Duodenal mucosa (tissue), 2 donors: ENCODE data around the gene STAC.
"Not testable (repeated sequence)": the region's sequence is repeated elsewhere in the genome, so short reads cannot be mapped to it uniquely, and the experiment has no call there.

Experiments used
- H3K27ac ChIP-seq: one replicate; pipeline ENCODE4 v1.7.0; 2013; ENCODE audit warnings: low read depth, low read length
- H3K27me3 ChIP-seq, 2 donors: one replicate each; pipeline ENCODE4 v1.7.0; 2013; ENCODE audit warnings: low read length in 2 of 2, control low read depth in 1 of 2; ENCODE audit not compliant: insufficient read depth in 2 of 2, control insufficient read depth in 1 of 2
- H3K36me3 ChIP-seq, 2 donors: one replicate each; pipeline ENCODE4 v1.7.0; 2013; ENCODE audit warnings: low read length in 2 of 2, control low read depth in 1 of 2; ENCODE audit not compliant: insufficient read depth in 2 of 2, control insufficient read depth in 1 of 2
- H3K4me1 ChIP-seq, 2 donors: one replicate each; pipeline ENCODE4 v1.7.0; 2013; ENCODE audit warnings: low read length in 2 of 2, control low read depth in 1 of 2; ENCODE audit not compliant: insufficient read depth in 2 of 2, control insufficient read depth in 1 of 2
- H3K4me3 ChIP-seq, 2 donors: one replicate each; pipeline ENCODE4 v1.7.0; 2013; ENCODE audit warnings: low read length in 2 of 2, low read depth in 1 of 2
- H3K9ac ChIP-seq, 2 donors: one replicate each; pipeline ENCODE4 v1.7.0; 2013; ENCODE audit warnings: low read length in 2 of 2, low read depth in 1 of 2
- H3K9me3 ChIP-seq, 2 donors: one replicate each; pipeline ENCODE4 v1.7.0; 2013; ENCODE audit warnings: low read length in 2 of 2, control low read depth in 1 of 2; ENCODE audit not compliant: control insufficient read depth in 1 of 2

The STAC gene

DNA sequence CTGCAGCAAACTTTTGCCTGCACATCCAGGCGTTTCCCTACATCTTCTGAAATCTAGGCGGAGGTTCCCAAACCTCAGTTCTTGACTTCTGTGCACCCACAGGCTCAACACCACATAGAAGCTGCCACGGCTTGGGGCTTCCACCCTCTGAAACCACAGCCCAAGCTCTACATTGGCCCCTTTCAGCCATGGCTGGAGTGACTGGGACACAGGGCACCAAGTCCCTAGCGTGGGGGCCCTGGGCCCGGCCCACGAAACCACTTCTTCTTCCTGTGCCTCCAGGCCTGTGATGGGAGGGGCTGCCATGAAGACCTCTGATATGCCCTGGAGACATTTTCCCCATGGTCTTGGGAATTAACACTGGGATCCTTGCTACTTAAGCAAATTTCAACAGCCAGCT is 91.7 kb downstream of the STAC start:
- H3K27me3 ChIP-seq, H3K9me3 ChIP-seq: not testable (repeated sequence)

DNA sequence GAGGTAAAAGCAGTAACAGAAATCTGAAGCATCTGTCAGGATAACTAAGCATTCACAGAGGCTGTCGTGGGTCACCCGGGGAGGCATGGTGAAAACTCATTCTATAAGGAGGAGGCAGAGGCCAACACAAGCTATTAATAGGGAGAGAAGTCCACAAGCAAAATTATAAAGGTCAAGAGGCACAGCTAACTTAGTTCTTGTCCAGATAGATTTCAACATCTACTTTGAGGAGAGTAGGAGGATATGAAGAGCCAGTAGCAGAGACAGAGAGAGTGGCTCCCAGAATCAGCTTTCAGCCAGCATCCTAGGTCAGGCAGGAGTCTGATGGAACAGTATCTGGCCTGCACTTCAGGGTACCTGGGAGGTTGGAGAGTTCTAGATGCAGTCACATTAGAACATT is 95.3 kb downstream of the STAC start:
- H3K27ac ChIP-seq: no peak overlapping the region
- no peak overlapping the region for H3K9ac ChIP-seq
- no peaks in the 10 kb centered on the region for H3K36me3 ChIP-seq
- no peaks in the 10 kb centered on the region for H3K27me3 ChIP-seq
- H3K9me3 ChIP-seq: no peaks in the 10 kb centered on the region
- no peaks in the 10 kb centered on the region for H3K4me1 ChIP-seq
- no peak overlapping the region for H3K4me3 ChIP-seq

More for the DNA sequence above, 91.7 kb downstream of the STAC start:
- H3K4me3 ChIP-seq, H3K27ac ChIP-seq, H3K4me1 ChIP-seq, H3K9ac ChIP-seq, H3K36me3 ChIP-seq: not testable (repeated sequence)

DNA sequence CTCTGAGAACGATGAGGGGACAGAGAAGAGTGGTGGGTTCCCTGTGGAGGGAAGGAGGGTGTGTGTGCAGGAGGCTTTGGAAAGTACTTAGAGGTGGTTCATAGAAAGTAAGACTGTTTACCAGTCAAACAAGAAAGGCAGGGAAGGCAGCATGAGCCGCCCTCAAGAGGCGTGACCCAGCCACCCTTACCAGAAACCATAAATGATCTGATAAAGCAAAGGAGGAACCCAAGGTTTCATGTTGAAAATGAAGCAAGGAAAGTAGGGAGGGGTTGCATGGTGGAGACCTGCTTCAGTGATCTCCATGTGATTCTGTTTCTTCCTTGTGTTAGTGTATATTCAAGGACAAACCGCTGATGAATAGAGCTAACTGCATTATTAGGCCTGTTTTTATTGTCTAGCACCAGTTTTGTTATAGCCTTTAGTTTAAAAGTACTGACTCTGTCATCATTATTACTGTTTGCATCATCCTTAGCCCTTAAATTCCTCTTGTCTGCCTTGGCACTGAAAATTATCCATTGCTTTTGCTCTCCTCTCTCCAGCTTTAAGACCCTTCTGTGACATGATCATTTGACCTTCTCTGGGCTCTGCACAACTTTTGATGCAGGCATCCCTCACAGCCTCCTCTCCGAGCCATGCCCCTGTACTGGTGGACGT is 96.1 kb downstream of the STAC start:
- Histone ChIP-seq H3K4me1 (no peaks in the 10 kb centered on the region), H3K27ac (no peak overlapping the region), H3K36me3 (no peaks in the 10 kb centered on the region)

DNA sequence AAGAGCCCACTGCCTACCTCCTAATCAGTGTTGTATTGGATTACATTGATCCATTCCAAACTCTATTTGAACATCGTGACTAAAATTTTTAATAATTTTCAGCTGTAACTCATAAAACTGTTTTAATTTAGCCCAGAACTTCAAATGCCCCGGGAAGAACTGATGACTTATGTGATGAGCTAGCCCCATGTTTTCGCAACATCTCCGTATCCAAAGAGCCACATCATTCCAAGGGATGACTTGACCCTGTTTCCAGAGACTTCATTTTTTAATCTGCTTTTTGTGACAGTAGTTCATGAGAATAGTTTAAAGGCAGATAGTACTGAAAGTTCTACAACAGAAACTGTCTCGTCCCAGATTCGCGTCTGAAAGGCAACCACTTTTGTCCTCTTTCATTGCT is 97.4 kb downstream of the STAC start:
- H3K27me3 ChIP-seq: no peaks in the 10 kb centered on the region
- no peak overlapping the region for H3K27ac ChIP-seq
- no peak overlapping the region for H3K9ac ChIP-seq
- no peaks in the 10 kb centered on the region for H3K4me1 ChIP-seq
- no peaks in the 10 kb centered on the region for H3K36me3 ChIP-seq
- H3K9me3 ChIP-seq: no peaks in the 10 kb centered on the region
- H3K4me3 ChIP-seq: no peak overlapping the region

More for the DNA sequence above, 96.1 kb downstream of the STAC start:
- Histone ChIP-seq H3K27me3 (no peaks in the 10 kb centered on the region), H3K4me3 (no peak overlapping the region), H3K9ac (no peak overlapping the region), H3K9me3 (no peaks in the 10 kb centered on the region)

DNA sequence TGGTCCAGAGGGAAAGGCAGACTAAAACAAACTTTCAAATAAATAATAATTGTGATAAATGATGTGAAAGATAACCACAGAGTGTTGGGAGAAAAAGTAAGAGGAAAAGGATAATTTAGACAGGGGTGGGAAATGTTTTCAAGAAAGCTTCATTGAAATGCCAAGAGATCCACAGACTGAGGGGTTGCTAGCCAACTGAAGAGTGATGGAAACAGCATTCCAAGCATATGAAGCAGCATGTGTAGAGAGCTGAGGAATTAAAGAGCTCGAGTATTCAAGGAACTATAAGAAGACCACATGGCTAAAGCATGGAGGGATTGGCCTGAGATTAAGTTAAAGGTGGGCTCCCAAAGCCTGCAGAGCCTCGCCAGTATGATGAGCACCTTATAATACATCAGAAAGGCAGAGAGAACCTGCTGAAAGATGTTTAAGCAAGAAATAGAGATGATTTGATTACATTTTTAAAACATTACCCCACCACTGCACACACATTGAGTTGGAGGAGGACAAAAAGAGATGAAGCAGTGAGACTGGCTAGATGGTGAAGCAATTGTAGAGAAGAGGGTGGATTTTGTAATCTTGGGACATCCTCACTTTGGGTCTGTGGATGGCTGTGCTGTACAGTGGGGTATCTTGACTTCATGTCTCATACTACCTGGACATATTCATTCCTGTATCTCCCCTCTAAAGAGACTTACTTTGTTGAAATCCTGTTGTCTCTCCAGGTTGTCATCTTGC is 100.8 kb downstream of the STAC start:
- Histone ChIP-seq H3K9ac (no peak overlapping the region), H3K4me3 (no peak overlapping the region), H3K36me3 (no peaks in the 10 kb centered on the region), H3K27me3 (no peaks in the 10 kb centered on the region), H3K4me1 (no peaks in the 10 kb centered on the region), H3K27ac (no peak overlapping the region), H3K9me3 (no peaks in the 10 kb centered on the region)

DNA sequence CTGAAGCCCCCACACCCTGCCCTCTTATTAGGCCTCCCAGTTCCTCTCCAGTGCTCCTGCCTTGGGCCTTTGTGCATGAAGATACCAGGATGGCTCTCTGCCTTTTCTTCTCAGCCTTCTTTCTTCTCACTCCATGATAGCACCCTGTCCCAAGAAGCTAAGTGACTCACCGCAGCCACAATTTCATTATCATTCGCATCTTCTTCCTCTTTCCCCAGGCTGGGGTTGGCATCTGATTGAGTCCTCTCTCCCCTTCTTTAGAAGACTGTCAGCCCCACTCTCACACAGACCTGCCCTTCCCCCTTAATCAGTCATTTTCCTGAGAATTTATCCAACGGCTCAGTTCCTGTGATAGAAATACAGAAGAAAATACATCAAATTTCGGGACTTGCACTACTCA is 102.0 kb downstream of the STAC start:
- Histone ChIP-seq H3K27ac (no peak overlapping the region), H3K9ac (no peak overlapping the region), H3K36me3 (no peaks in the 10 kb centered on the region), H3K4me3 (no peak overlapping the region), H3K4me1 (no peaks in the 10 kb centered on the region), H3K9me3 (no peaks in the 10 kb centered on the region), H3K27me3 (no peaks in the 10 kb centered on the region)

DNA sequence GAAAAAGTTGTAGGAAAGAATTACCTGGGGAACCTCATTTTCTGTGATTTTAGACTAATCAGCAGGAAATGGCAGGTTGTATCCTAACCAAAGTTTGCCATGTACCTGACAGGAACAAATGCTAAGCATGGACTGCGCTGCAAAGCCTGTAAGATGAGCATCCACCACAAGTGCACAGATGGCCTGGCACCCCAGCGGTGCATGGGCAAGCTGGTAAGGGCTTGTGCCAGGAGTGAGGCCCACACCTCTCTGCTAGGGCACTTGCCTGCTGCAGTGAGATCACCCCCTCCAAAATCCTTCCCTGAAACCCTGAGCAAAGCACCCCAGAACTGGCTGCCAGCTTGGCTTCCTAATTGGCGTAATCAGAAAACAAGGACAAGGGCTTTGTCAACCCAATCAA is 102.6 kb downstream of the STAC start:
- H3K36me3 ChIP-seq: no peaks in the 10 kb centered on the region

DNA sequence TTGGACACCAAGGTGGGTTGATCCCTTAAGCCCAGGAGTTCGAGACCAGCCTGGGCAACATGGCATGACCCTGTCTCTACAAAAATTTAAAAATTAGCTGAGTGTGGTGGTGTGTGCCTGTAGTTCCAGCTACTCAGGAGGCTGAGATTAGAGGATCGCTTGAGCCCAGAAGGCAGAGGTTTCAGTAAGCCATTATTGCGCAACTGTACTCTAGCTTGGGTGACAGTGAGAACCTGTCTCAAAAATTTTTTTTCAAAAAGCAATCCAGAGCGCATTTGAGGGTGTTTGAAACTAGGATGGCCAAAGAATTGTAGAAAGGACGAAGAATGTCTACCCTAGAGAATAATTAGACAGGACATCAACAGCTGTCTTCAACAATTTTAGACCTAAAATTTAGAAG is 103.4 kb downstream of the STAC start:
- Histone ChIP-seq H3K36me3 (no peaks in the 10 kb centered on the region), H3K27me3 (no peaks in the 10 kb centered on the region), H3K9ac (no peak overlapping the region), H3K4me3 (no peak overlapping the region), H3K27ac (no peak overlapping the region), H3K9me3 (no peaks in the 10 kb centered on the region), H3K4me1 (no peaks in the 10 kb centered on the region)

More for the DNA sequence above, 102.6 kb downstream of the STAC start:
- H3K27ac ChIP-seq: no peak overlapping the region
- no peaks in the 10 kb centered on the region for H3K4me1 ChIP-seq
- no peak overlapping the region for H3K9ac ChIP-seq
- H3K27me3 ChIP-seq: no peaks in the 10 kb centered on the region
- H3K9me3 ChIP-seq: no peaks in the 10 kb centered on the region
- no peak overlapping the region for H3K4me3 ChIP-seq

DNA sequence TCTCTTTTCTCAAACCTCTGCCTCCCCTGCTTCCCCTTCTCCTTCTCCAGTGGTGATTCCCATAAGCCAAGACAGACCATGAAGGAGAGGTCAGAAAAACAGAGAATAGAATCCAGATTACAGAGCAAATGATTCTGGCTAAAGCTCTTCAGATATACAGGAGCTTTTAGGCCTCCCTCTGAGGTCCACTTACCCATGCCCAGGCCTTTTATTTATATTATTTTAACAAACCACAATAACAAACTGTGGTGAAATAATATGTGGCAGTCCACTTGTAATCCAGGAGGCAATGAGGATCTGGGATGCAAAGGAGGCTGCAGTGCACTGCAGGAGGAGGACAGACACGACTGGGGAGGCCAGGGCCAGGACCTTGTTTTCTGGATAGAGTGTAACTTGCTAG is 104.1 kb downstream of the STAC start:
- Histone ChIP-seq H3K36me3 (no peaks in the 10 kb centered on the region), H3K9ac (no peak overlapping the region), H3K4me3 (no peak overlapping the region), H3K9me3 (no peaks in the 10 kb centered on the region), H3K4me1 (no peaks in the 10 kb centered on the region), H3K27ac (no peak overlapping the region), H3K27me3 (no peaks in the 10 kb centered on the region)

DNA sequence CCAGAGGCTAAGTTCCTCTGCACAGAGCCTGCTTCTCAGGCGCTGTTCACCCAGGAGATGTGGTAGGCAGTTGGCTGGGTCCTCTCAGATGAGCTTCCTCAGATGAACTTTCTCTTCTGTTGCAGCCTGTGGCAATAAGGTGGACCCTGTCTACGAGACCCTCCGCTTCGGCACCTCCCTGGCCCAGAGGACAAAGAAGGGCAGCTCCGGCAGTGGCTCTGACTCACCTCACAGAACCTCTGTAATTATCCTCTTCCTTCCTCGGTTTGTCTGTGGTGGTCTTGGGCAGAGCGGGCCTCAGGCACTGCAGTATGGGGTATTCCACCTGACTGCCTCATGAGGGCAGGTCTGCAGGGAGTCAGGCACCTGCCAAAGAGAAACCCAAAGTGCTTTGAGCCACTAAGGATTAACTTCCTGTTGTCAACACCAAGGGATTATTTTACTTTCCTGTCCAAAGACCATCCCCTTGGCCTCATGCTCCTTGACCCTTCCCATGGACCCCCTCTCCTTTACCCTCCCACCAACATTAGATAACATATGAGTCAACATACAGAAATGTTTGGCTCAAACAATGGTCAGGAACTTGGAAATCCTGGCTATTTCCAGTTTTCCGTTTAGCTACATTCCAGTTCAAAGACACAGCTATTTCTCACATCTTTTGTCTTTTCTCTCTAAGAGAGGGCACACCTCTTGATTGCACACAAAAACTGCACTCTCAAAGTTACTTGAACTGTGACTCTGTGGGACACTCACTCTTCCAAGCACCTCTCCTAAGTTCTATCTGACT is 105.9 kb downstream of the STAC start:
- Histone ChIP-seq H3K9ac (no peak overlapping the region), H3K4me3 (no peak overlapping the region), H3K27me3 (no peaks in the 10 kb centered on the region), H3K27ac (no peak overlapping the region), H3K36me3 (no peaks in the 10 kb centered on the region), H3K9me3 (no peaks in the 10 kb centered on the region), H3K4me1 (no peaks in the 10 kb centered on the region)
